SK-N-SH treated with all-trans-retinoic acid at 6 μM for 48 hours (cell line): ENCODE data around the gene RIPOR3.

Source experiments
- ATAC-seq: fragments of 200-7000 bp; cut with Tn5 transposase; 3 replicates; pipeline ENCODE4 v1.9.1; 2020; ENCODE audit warnings: mild to moderate bottlenecking, moderate library complexity
- ARNTL ChIP-seq: fragments of 450-650 bp; formaldehyde crosslinking; IDR thresholded peaks from 2 replicates; pipeline ENCODE4 v1.5.0; 2020; ENCODE audit warnings: low read depth, mild to moderate bottlenecking, moderate library complexity, borderline replicate concordance
- BACH2 ChIP-seq: fragments of 250-450 bp; sonication (Bioruptor Pico); IDR thresholded peaks from 2 replicates; pipeline ENCODE4 v1.9.0; 2021; ENCODE audit warnings: mild to moderate bottlenecking, borderline replicate concordance
- CSDC2 ChIP-seq: fragments of 250-450 bp; sonication (Bioruptor Pico); IDR thresholded peaks from 2 replicates; pipeline ENCODE4 v1.5.0; 2020; ENCODE audit warnings: mild to moderate bottlenecking, moderate library complexity
- ESRRG ChIP-seq: fragments of 250-450 bp; sonication (Bioruptor Pico); IDR thresholded peaks from 2 replicates; pipeline ENCODE4 v1.6.1; 2021; ENCODE audit warnings: mild to moderate bottlenecking
- GLIS3 ChIP-seq: fragments of 250-450 bp; sonication (Bioruptor Pico); IDR thresholded peaks from 2 replicates; pipeline ENCODE4 v1.5.0; 2020; ENCODE audit warnings: mild to moderate bottlenecking, moderate library complexity
- ISL1 ChIP-seq: fragments of 250-450 bp; sonication (Bioruptor Pico); IDR thresholded peaks from 2 replicates; pipeline ENCODE4 v2.1.2; 2022; ENCODE audit warnings: mild to moderate bottlenecking, moderate library complexity
- OSR1 ChIP-seq: fragments of 250-450 bp; sonication (Bioruptor Pico); IDR thresholded peaks from 2 replicates; pipeline ENCODE4 v1.8.0; 2022; ENCODE audit warnings: moderate library complexity, mild to moderate bottlenecking, inconsistent platforms
- PPARA ChIP-seq: fragments of 250-450 bp; sonication (Bioruptor Pico); IDR thresholded peaks from 2 replicates; pipeline ENCODE4 v1.5.0; 2020; ENCODE audit warnings: mild to moderate bottlenecking, borderline replicate concordance
- RARB ChIP-seq: fragments of 250-450 bp; sonication (Bioruptor Pico); IDR thresholded peaks from 2 replicates; pipeline ENCODE4 v1.8.0; 2021; ENCODE audit warnings: mild to moderate bottlenecking, moderate library complexity
- SNAI2 ChIP-seq: fragments of 250-450 bp; sonication (Bioruptor Pico); IDR thresholded peaks from 2 replicates; pipeline ENCODE4 v1.5.0; 2020; ENCODE audit warnings: mild to moderate bottlenecking, moderate library complexity
- TCF4 ChIP-seq: fragments of 250-450 bp; sonication (Bioruptor Pico); IDR thresholded peaks from 2 replicates; pipeline ENCODE4 v1.8.0; 2021; ENCODE audit warnings: mild to moderate bottlenecking, moderate library complexity, borderline replicate concordance
- TOX ChIP-seq: fragments of 250-450 bp; sonication (Bioruptor Pico); IDR thresholded peaks from 2 replicates; pipeline ENCODE4 v1.8.0; 2021; ENCODE audit warnings: mild to moderate bottlenecking, moderate library complexity, borderline replicate concordance
- ZC3H10 ChIP-seq: fragments of 250-450 bp; sonication (Bioruptor Pico); IDR thresholded peaks from 2 replicates; pipeline ENCODE4 v1.5.1; 2021; ENCODE audit warnings: mild to moderate bottlenecking, moderate library complexity
- ZFP3 ChIP-seq: fragments of 250-450 bp; sonication (Bioruptor Pico); IDR thresholded peaks from 2 replicates; pipeline ENCODE4 v1.5.0; 2020; ENCODE audit warnings: mild to moderate bottlenecking, moderate library complexity
- ZFP30 ChIP-seq: fragments of 450-650 bp; formaldehyde crosslinking; IDR thresholded peaks from 2 replicates; pipeline ENCODE4 v1.5.0; 2022; ENCODE audit warnings: mild to moderate bottlenecking, moderate library complexity
- ZNF70 ChIP-seq: fragments of 450-650 bp; formaldehyde crosslinking; IDR thresholded peaks from 2 replicates; pipeline ENCODE4 v1.5.0; 2020; ENCODE audit warnings: mild to moderate bottlenecking, moderate library complexity
- ZNF8 ChIP-seq: fragments of 450-650 bp; formaldehyde crosslinking; IDR thresholded peaks from 2 replicates; pipeline ENCODE4 v1.5.0; 2020; ENCODE audit warnings: mild to moderate bottlenecking, moderate library complexity
- TF ChIP-seq, protein P1 (sequence below): fragments of 250-450 bp; sonication (Bioruptor Pico); IDR thresholded peaks from 2 replicates; pipeline ENCODE4 v1.8.0; 2020; ENCODE audit warnings: mild to moderate bottlenecking, moderate library complexity, borderline replicate concordance
- TF ChIP-seq, protein P2 (sequence below): fragments of 250-450 bp; sonication (Bioruptor Pico); IDR thresholded peaks from 2 replicates; pipeline ENCODE4 v1.5.0; 2020; ENCODE audit warnings: mild to moderate bottlenecking, moderate library complexity
- TF ChIP-seq, protein P3 (sequence below): fragments of 250-450 bp; sonication (Bioruptor Pico); IDR thresholded peaks from 2 replicates; pipeline ENCODE4 v1.5.1; 2021; ENCODE audit warnings: mild to moderate bottlenecking, moderate library complexity
- TF ChIP-seq, protein P4 (sequence below): fragments of 250-450 bp; sonication (Bioruptor Pico); IDR thresholded peaks from 2 replicates; pipeline ENCODE4 v1.5.1; 2020; ENCODE audit warnings: low read depth, mild to moderate bottlenecking, moderate library complexity

Gene RIPOR3

DNA sequence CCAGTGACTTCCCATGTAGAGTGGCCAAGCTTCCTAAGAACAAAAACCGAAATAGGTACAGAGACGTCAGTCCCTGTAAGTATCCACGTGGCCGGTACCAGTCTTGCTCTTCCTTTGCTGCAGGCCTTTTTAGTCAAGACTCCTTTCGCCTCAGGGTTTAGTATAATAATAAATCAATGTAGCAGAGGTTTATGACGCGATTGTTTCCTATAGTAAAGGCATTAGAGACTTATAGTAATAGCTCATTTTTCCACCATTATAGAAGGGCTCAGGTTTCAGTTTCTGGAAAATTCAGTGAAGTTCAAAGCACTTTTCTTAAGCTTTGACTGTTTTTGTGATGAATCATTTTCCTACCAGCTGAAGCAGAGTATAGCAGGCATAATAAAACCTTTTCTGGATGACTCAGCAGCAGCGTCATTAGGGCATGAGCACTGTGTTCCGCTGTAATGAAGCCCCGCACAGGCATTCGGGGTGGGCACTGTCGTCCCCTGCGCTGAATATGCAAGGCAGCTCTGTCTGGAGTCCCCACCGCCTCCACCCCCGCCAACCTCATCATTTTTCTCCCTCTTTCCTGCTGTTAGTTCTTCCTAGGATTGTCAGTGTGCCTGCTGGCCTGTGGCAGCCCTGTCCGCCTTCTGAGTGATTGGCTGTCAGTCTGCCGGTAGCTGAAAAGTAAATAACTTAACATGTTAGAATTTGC, 129.8 kb downstream of the RIPOR3 start:
- TF ChIP-seq TOX (peak; percentile 49; the same call in 1 of the 2 replicates), ISL1 (CRISPR knock-in tag) (peak; percentile 47), RARB (CRISPR knock-in tag) (no peak), GLIS3 (no peak), CSDC2 (no peak), TCF4 (CRISPR knock-in tag) (no peak), OSR1 (no peak)
- ATAC-seq, result peak; percentile 95

DNA sequence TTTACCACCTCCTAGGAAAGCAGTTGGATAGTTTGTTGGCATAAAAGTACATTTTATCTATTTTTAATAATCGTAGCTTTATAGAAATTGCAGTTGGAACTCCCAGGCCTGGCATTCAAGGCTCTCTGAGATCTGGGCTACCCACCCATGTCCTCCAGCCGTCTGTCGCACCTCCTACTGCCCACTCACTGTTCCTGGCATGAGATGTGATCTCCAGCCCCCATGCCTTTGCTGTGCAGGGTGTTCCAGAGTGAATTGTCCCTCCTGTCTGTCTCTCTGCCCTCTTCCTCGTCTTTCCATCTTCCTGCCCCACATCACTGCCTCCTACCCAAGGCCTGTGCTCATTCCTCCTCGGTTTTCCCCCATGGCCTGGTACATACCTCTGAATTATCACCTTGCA, 130.5 kb downstream of the RIPOR3 start:
- no peak for TF ChIP-seq ZNF70 (CRISPR knock-in tag)
- TF ChIP-seq TOX, result no peak
- no peak for TF ChIP-seq ZC3H10 (CRISPR knock-in tag)
- TF ChIP-seq, protein P1, sequence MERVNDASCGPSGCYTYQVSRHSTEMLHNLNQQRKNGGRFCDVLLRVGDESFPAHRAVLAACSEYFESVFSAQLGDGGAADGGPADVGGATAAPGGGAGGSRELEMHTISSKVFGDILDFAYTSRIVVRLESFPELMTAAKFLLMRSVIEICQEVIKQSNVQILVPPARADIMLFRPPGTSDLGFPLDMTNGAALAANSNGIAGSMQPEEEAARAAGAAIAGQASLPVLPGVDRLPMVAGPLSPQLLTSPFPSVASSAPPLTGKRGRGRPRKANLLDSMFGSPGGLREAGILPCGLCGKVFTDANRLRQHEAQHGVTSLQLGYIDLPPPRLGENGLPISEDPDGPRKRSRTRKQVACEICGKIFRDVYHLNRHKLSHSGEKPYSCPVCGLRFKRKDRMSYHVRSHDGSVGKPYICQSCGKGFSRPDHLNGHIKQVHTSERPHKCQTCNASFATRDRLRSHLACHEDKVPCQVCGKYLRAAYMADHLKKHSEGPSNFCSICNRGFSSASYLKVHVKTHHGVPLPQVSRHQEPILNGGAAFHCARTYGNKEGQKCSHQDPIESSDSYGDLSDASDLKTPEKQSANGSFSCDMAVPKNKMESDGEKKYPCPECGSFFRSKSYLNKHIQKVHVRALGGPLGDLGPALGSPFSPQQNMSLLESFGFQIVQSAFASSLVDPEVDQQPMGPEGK (CRISPR knock-in tag), result no peak
- no peak for TF ChIP-seq ISL1 (CRISPR knock-in tag)
- TF ChIP-seq GLIS3, result no peak
- TF ChIP-seq PPARA (CRISPR knock-in tag), result no peak
- no peak for TF ChIP-seq OSR1
- no peak for TF ChIP-seq ARNTL (CRISPR knock-in tag)
- TF ChIP-seq, protein P2, sequence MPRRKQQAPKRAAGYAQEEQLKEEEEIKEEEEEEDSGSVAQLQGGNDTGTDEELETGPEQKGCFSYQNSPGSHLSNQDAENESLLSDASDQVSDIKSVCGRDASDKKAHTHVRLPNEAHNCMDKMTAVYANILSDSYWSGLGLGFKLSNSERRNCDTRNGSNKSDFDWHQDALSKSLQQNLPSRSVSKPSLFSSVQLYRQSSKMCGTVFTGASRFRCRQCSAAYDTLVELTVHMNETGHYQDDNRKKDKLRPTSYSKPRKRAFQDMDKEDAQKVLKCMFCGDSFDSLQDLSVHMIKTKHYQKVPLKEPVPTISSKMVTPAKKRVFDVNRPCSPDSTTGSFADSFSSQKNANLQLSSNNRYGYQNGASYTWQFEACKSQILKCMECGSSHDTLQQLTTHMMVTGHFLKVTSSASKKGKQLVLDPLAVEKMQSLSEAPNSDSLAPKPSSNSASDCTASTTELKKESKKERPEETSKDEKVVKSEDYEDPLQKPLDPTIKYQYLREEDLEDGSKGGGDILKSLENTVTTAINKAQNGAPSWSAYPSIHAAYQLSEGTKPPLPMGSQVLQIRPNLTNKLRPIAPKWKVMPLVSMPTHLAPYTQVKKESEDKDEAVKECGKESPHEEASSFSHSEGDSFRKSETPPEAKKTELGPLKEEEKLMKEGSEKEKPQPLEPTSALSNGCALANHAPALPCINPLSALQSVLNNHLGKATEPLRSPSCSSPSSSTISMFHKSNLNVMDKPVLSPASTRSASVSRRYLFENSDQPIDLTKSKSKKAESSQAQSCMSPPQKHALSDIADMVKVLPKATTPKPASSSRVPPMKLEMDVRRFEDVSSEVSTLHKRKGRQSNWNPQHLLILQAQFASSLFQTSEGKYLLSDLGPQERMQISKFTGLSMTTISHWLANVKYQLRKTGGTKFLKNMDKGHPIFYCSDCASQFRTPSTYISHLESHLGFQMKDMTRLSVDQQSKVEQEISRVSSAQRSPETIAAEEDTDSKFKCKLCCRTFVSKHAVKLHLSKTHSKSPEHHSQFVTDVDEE (CRISPR knock-in tag), result no peak
- no peak for TF ChIP-seq ZNF8 (CRISPR knock-in tag)
- no peak for TF ChIP-seq ZFP3 (CRISPR knock-in tag)
- TF ChIP-seq ZFP30, result no peak
- TF ChIP-seq, protein P3, sequence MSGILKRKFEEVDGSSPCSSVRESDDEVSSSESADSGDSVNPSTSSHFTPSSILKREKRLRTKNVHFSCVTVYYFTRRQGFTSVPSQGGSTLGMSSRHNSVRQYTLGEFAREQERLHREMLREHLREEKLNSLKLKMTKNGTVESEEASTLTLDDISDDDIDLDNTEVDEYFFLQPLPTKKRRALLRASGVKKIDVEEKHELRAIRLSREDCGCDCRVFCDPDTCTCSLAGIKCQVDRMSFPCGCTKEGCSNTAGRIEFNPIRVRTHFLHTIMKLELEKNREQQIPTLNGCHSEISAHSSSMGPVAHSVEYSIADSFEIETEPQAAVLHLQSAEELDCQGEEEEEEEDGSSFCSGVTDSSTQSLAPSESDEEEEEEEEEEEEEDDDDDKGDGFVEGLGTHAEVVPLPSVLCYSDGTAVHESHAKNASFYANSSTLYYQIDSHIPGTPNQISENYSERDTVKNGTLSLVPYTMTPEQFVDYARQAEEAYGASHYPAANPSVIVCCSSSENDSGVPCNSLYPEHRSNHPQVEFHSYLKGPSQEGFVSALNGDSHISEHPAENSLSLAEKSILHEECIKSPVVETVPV (CRISPR knock-in tag), result no peak
- TF ChIP-seq SNAI2 (CRISPR knock-in tag), result no peak
- TF ChIP-seq, all 23 proteins: peak for 0
- ATAC-seq, result no peak

DNA sequence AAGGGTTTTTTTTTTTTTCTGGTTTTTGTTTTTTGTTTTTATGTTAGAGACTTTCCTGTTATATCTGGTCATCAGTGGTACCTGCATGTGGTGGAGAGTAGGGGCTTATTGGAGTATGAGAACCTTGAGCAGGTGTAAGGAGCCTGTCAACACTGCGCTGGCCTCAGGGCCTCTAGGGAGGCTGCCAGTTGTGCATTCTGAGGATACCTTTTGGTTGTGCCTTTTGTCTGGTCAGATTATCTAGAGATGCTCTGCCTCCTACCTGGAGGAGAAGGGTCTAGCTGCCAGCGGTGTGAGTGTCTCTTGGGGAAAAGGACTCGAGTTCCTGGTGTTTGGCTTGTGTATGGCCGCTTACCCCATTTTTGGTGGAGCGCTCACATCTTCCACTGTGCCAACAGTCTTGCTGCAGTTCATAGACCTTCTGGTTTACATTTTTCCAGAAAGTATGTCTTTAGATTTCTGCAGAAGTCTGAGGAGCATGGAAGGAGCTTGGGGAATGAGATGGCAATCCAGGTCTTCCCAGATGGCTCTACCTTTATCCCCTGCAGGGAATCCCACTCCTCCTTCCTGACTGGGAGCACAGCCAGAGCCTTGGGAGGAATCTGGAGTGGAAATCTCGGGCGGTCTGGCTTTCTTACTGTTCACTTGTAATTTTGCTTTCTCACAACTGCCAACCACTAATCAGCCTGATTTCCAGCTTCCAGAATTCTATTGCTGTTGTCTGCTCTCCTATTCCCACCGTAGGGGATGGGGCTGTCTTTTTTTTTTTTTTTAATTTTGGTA, 131.3 kb downstream of the RIPOR3 start:
- no peak for ATAC-seq
- no peak for TF ChIP-seq BACH2 (CRISPR knock-in tag)
- TF ChIP-seq, protein P2 (CRISPR knock-in tag), result no peak
- TF ChIP-seq, protein P3 (CRISPR knock-in tag), result no peak
- TF ChIP-seq GLIS3, result no peak
- no peak for TF ChIP-seq CSDC2
- TF ChIP-seq, protein P1 (CRISPR knock-in tag), result no peak
- TF ChIP-seq ZC3H10 (CRISPR knock-in tag), result no peak
- TF ChIP-seq ZFP3 (CRISPR knock-in tag), result no peak
- TF ChIP-seq, protein P4, sequence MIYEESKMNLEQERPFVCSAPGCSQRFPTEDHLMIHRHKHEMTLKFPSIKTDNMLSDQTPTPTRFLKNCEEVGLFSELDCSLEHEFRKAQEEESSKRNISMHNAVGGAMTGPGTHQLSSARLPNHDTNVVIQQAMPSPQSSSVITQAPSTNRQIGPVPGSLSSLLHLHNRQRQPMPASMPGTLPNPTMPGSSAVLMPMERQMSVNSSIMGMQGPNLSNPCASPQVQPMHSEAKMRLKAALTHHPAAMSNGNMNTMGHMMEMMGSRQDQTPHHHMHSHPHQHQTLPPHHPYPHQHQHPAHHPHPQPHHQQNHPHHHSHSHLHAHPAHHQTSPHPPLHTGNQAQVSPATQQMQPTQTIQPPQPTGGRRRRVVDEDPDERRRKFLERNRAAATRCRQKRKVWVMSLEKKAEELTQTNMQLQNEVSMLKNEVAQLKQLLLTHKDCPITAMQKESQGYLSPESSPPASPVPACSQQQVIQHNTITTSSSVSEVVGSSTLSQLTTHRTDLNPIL (CRISPR knock-in tag), result no peak
- TF ChIP-seq ARNTL (CRISPR knock-in tag), result no peak
- no peak for TF ChIP-seq SNAI2 (CRISPR knock-in tag)
- TF ChIP-seq ISL1 (CRISPR knock-in tag), result no peak
- TF ChIP-seq ESRRG, result no peak
- no peak for TF ChIP-seq OSR1
